GM19240 (cell line): ENCODE data around the gene CD72.
"Not testable (repeated sequence)": the region's sequence is repeated elsewhere in the genome, so short reads cannot be mapped to it uniquely, and the experiment has no call there.

Experiments used
- DNase-seq: peaks from one replicate; pipeline ENCODE4 v3.0.0; 2011; ENCODE audit warnings: low spot score; ENCODE audit not compliant: insufficient read length

Gene CD72

GRCh38 chr9:35598866-35599590 lies 19.2 kb downstream of the CD72 start:
- DNase-seq: no peak

- DNase-seq: not testable (repeated sequence)
Measured at GRCh38 chr9:35596907-35597306, 21.3 kb downstream of the CD72 start.

GRCh38 chr9:35594471-35594870 lies 23.7 kb downstream of the CD72 start:
- no peak for DNase-seq

GRCh38 chr9:35593581-35593980 lies 24.6 kb downstream of the CD72 start:
- no peak for DNase-seq

- not testable (repeated sequence) for DNase-seq
Measured at GRCh38 chr9:35588506-35588905, 29.7 kb downstream of the CD72 start.

- DNase-seq: not testable (repeated sequence)
Measured at GRCh38 chr9:35584681-35585080, 33.5 kb downstream of the CD72 start.

- DNase-seq: not testable (repeated sequence)
Measured at GRCh38 chr9:35583521-35583920, 34.7 kb downstream of the CD72 start.

- DNase-seq: not testable (repeated sequence)
Measured at GRCh38 chr9:35579659-35580227, 38.5 kb downstream of the CD72 start.

GRCh38 chr9:35579130-35579529 lies 39.1 kb downstream of the CD72 start:
- DNase-seq: no peak

- no peak for DNase-seq
Measured at GRCh38 chr9:35577486-35577885, 40.7 kb downstream of the CD72 start.

- no peak for DNase-seq
Measured at GRCh38 chr9:35575478-35575877, 42.7 kb downstream of the CD72 start.

GRCh38 chr9:35574578-35575122 lies 43.6 kb downstream of the CD72 start:
- DNase-seq: no peak

- no peak for DNase-seq
Measured at GRCh38 chr9:35570709-35571504, 47.3 kb downstream of the CD72 start.

- DNase-seq: no peak
Measured at GRCh38 chr9:35569206-35569605, 49.0 kb downstream of the CD72 start.

GRCh38 chr9:35568196-35568595 lies 50.0 kb downstream of the CD72 start:
- DNase-seq: no peak

- DNase-seq: no peak
Measured at GRCh38 chr9:35566417-35566816, 51.8 kb downstream of the CD72 start.

GRCh38 chr9:35564658-35565061 lies 53.6 kb downstream of the CD72 start:
- no peak for DNase-seq

GRCh38 chr9:35563791-35564197 lies 54.4 kb downstream of the CD72 start:
- DNase-seq: no peak

GRCh38 chr9:35562895-35563780 lies 55.1 kb downstream of the CD72 start:
- no peak for DNase-seq

- no peak for DNase-seq
Measured at GRCh38 chr9:35561468-35562261, 56.5 kb downstream of the CD72 start.
